Astrocyte of the spinal cord (primary cell): ENCODE data around the gene TNS1.

Experiments used
- DNase-seq: peaks from one replicate; pipeline ENCODE4 v3.0.0; 2011; ENCODE audit warnings: low read depth, low spot score
- H3K4me3 ChIP-seq: 2 replicates; pipeline ENCODE4 v1.5.1; 2011; ENCODE audit warnings: low read depth, mild to moderate bottlenecking, low read length, moderate library complexity
- in situ Hi-C: cut with HindIII; loops from 2 replicates; pipeline ENCODE4 v1.10.0; 2017; ENCODE audit warnings: low sequenced_read_pairs
- TF ChIP-seq, protein P1 (sequence below): IDR thresholded peaks from 2 replicates; pipeline ENCODE4 v1.5.1; 2012; ENCODE audit warnings: low read depth, mild to moderate bottlenecking, low read length, inconsistent platforms

Gene TNS1

GRCh38 chr2:217933617-217933993, 69.2 kb downstream of the TNS1 start:
- TF ChIP-seq, protein P1, sequence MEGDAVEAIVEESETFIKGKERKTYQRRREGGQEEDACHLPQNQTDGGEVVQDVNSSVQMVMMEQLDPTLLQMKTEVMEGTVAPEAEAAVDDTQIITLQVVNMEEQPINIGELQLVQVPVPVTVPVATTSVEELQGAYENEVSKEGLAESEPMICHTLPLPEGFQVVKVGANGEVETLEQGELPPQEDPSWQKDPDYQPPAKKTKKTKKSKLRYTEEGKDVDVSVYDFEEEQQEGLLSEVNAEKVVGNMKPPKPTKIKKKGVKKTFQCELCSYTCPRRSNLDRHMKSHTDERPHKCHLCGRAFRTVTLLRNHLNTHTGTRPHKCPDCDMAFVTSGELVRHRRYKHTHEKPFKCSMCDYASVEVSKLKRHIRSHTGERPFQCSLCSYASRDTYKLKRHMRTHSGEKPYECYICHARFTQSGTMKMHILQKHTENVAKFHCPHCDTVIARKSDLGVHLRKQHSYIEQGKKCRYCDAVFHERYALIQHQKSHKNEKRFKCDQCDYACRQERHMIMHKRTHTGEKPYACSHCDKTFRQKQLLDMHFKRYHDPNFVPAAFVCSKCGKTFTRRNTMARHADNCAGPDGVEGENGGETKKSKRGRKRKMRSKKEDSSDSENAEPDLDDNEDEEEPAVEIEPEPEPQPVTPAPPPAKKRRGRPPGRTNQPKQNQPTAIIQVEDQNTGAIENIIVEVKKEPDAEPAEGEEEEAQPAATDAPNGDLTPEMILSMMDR: no peak
- DNase-seq: no peak
- no peak overlapping the region for H3K4me3 ChIP-seq
- in situ Hi-C loops: no loop called here

DNA sequence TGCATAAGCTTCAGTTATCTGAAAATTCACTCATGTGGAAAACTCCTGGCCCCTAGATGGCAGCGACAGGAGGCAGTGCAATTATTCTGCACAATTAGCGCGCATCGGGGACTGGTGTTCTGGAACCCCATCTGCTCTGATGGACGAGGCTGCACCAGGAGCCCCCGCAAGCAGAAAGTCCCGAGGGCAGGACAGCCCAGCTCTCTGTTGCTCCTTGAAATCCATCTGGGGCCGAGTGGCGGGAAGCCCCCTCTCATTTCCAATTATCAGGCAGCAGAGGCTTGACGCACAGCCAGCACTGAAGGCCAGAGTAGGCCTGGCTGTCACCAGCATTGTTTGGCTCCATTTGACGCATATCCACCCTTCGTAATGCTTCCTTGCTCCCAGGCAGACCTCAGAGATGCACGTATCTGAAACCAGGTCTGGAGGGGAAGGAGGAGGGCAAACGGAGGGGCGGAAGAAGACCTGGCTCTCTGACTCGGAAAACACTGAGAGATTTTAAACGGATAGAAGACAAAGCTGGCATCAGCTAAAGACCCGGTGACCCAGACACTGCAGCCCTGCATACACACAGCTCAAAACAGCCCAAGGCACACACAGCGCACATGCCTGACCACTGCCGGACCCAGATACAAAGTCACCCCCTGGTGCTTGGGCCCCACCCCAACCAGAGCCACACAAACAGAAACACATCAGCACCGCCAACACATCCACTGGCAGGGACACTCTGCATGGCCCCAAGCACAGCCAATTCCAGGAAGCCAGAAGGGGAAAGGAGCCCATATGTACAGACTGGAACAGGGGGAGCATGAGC, 69.8 kb downstream of the TNS1 start:
- TF ChIP-seq, protein P1: peak; percentile 1
- H3K4me3 ChIP-seq: no peak overlapping the region
- no peak for DNase-seq

DNA sequence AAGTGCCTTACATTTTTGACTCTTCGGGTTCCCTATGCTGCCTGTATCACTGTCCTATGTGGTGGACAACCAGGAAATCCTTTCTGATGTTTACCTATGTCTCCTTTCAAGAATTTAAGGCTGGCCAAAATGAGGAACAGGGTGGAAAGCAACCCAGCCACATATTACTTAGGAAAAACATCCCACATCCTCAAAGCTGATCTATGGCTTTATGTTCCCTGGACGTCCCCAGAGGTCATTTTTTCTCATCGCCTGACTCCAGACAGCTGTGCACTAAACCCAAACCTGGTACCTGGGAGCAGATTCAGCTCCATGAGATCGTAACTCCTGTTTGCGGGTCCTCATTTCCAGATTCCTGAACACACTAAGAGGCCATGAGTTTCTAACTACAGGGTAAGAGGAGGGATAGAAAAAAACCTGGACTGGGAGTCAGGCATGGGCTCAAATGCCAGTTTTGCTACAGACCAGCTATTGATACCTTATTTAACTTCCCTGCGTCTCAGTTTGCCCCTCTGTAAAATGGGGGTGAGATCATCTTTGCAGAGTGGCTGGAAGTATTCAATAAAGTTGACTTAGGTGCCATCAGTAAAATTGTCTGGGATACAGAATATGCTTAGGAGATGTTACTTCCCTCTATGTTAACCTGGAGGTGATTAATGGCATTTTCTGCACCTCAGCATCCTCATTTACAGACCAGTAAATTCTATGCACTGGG, 70.8 kb downstream of the TNS1 start:
- in situ Hi-C loops: no loop called here
- no peak overlapping the region for H3K4me3 ChIP-seq
- no peak for DNase-seq
- TF ChIP-seq, protein P1: no peak

More for the DNA sequence above, 69.8 kb downstream of the TNS1 start:
- in situ Hi-C loops: no loop called here

DNA sequence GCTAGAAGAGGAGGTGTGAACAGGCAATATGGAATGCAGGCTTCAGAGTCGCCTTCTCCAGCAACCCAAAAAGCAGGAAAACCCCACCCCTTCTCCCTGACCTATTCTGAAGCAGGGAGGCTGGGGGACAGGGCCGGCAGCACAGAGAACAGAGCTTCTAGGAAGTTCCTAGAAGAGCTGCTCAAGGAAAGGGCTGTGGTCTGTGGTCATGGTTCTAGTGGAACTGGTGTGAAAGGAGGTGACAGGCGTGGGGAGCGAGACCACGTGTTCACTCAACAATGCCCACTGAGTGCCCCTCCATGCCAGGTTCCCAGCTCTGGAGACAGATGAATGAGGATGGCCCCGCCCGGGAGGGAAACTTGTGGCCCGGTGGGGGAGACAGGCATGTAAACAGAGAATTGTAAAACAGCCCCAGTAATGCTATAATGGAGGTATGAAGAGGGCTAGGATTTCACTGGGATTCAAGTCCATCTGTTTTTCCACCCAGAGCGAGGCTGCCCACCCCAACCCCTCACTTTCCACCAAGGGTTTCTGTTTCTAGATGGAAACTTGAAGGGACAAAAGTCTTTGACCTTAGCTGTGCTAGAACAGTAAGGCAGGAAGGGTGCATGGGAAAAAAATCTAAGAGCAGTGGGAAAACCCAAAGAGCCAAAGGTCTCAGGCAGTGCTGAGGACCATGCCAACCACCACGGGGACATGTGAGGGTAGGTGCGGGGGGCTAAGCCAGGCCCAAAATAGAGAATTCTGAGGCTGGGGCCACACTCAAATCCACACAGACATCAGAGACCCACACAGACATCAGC, 71.8 kb downstream of the TNS1 start:
- no peak overlapping the region for H3K4me3 ChIP-seq
- no peak for DNase-seq
- TF ChIP-seq, protein P1: no peak
- in situ Hi-C loops: no loop called here

DNA sequence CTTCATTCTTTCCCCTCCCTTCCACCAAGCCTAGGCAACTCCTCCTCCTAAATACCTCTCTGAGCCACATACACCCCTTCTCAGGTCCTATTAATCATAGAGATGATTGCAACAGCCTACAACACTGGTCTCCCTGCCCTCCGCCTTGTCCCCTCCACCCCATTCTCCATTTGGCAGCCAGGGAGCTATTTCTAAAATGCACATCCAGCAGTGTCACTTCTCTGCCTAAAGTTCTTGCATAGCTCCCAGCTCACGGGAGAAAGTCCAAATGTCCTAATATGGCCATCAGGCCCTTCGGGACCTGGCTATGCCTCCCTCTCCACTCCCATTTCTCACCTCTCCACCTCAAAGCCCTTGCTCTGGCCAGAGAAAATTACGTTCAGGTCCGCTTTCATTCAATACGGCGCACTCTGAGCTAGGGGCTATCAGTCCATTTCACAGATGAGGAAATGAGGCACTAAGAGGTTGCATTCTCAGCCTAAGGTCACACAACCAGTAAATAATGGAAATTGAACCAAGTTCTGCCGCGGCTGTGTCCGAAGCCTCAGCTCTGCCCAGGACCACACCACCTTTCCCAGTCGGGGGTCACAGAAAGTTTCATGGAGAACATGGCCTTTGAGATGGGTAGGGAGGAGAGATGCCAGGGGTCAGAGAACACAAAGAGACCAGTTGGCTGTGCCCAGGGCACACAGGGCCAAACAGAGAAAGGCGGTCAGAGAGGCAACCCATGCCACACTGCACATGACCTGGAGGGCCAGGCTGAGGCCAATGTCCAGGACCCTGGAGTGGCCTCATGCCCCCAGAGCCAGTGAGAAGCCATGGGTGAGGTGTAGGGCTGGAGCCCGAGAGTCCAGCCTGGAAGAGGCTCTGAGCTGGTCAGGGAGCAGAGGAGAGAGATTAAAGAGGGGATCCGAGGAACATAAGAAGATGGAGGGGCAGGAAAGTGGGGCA, 72.8 kb downstream of the TNS1 start:
- TF ChIP-seq, protein P1: no peak
- DNase-seq: no peak

More for the DNA sequence above, 72.8 kb downstream of the TNS1 start:
- in situ Hi-C loops: no loop called here
- H3K4me3 ChIP-seq: no peak overlapping the region
